HL-60/S4 treated with phorbol 12-myristate 13-acetate at 8.2 ng/mL for 4 days and 3 days (cell line): ENCODE measurements around the gene KMT2A.
"Not testable (repeated sequence)": the region's sequence is repeated elsewhere in the genome, so short reads cannot be mapped to it uniquely, and the experiment has no call there.

ENCODE experiments used
- in situ Hi-C: fragments of 300-500 bp; cut with MboI; formaldehyde crosslinking; loops from 2 replicates; pipeline ENCODE4 v1.15.0; 2022; ENCODE audit warnings: low sequenced_read_pairs

Gene KMT2A

GRCh38 chr11:118434553-118435289, 1.6 kb upstream of the KMT2A start:
- in situ Hi-C loops, result no loop called here

- in situ Hi-C loops, result no loop called here
These were observed 901 bp upstream of the KMT2A start for GRCh38 chr11:118435290-118435892.

GRCh38 chr11:118436639-118437207, 431 bp downstream of the KMT2A start:
- in situ Hi-C loops, result no loop called here

- in situ Hi-C loops, result no loop called here
These were observed 1.2 kb downstream of the KMT2A start for GRCh38 chr11:118437208-118438125.

GRCh38 chr11:118438314-118438931, 2.1 kb downstream of the KMT2A start:
- in situ Hi-C loops, result no loop called here

GRCh38 chr11:118439646-118440045, 3.4 kb downstream of the KMT2A start:
- in situ Hi-C loops, result no loop called here

- in situ Hi-C loops, result no loop called here
These were observed 5.5 kb downstream of the KMT2A start for GRCh38 chr11:118441770-118442275.

GRCh38 chr11:118442301-118442700, 6.0 kb downstream of the KMT2A start:
- in situ Hi-C loops, result no loop called here

GRCh38 chr11:118442908-118443589, 6.8 kb downstream of the KMT2A start:
- in situ Hi-C loops, result no loop called here

GRCh38 chr11:118443590-118444218, 7.4 kb downstream of the KMT2A start:
- in situ Hi-C loops, result no loop called here

GRCh38 chr11:118447423-118447822, 11.1 kb downstream of the KMT2A start:
- in situ Hi-C loops, result no loop called here

- in situ Hi-C loops, result no loop called here
These were observed 12.0 kb downstream of the KMT2A start for GRCh38 chr11:118448294-118448693.

- in situ Hi-C loops, result no loop called here
These were observed 13.1 kb downstream of the KMT2A start for GRCh38 chr11:118449316-118449918.

- in situ Hi-C loops, result no loop called here
These were observed 14.2 kb downstream of the KMT2A start for GRCh38 chr11:118450451-118450850.

GRCh38 chr11:118462178-118462577, 25.9 kb downstream of the KMT2A start:
- in situ Hi-C loops, result no loop called here

- in situ Hi-C loops, result not testable (repeated sequence)
These were observed 32.7 kb downstream of the KMT2A start for GRCh38 chr11:118468968-118469367.

- in situ Hi-C loops, result no loop called here
These were observed 34.7 kb downstream of the KMT2A start for GRCh38 chr11:118471030-118471429.

- in situ Hi-C loops, result no loop called here
These were observed 37.2 kb downstream of the KMT2A start for GRCh38 chr11:118473537-118473936.

- in situ Hi-C loops, result no loop called here
These were observed 40.4 kb downstream of the KMT2A start for GRCh38 chr11:118476676-118477075.
